ENCODE results near the gene ANGPTL2.

The ANGPTL2 gene

GRCh38 chr9:127095411-127095810 is 27.0 kb downstream of the ANGPTL2 start:
- WGBS (ENCODE audit: insufficient coverage, insufficient read length): no CpG with 5 or more reads among the region's 5 CpGs
- no peak overlapping the region for H3K4me3 ChIP-seq (ENCODE audit: low read length)
- no peaks in the 10 kb centered on the region for H3K36me3 ChIP-seq (ENCODE audit: control insufficient read depth, insufficient read depth, low read length)
- no peaks in the 10 kb centered on the region for H3K27me3 ChIP-seq (ENCODE audit: control insufficient read depth, insufficient read depth, low read length)
- H3K9me3 ChIP-seq (ENCODE audit: control insufficient read depth, insufficient read depth, low read length): no peaks in the 10 kb centered on the region
- DNase-seq (ENCODE audit: low read depth, low spot score): no peak
- no peaks in the 10 kb centered on the region for H3K4me1 ChIP-seq (ENCODE audit: control insufficient read depth, insufficient read depth, low read length)
- no peak overlapping the region for H3K27ac ChIP-seq (ENCODE audit: low read length)

GRCh38 chr9:127093319-127094020 is 29.0 kb downstream of the ANGPTL2 start:
- Histone ChIP-seq H3K4me3 (ENCODE audit: low read length) (no peak overlapping the region), H3K27ac (ENCODE audit: low read length) (no peak overlapping the region), H3K27me3 (ENCODE audit: control insufficient read depth, insufficient read depth, low read length) (no peaks in the 10 kb centered on the region), H3K36me3 (ENCODE audit: control insufficient read depth, insufficient read depth, low read length) (no peaks in the 10 kb centered on the region), H3K9me3 (ENCODE audit: control insufficient read depth, insufficient read depth, low read length) (no peaks in the 10 kb centered on the region), H3K4me1 (ENCODE audit: control insufficient read depth, insufficient read depth, low read length) (no peaks in the 10 kb centered on the region)
- no peak for DNase-seq (ENCODE audit: low read depth, low spot score)
- WGBS (ENCODE audit: insufficient coverage, insufficient read length): no CpG with 5 or more reads among the region's 17 CpGs

- Histone ChIP-seq H3K36me3 (ENCODE audit: control insufficient read depth, insufficient read depth, low read length) (no peaks in the 10 kb centered on the region), H3K4me1 (ENCODE audit: control insufficient read depth, insufficient read depth, low read length) (no peaks in the 10 kb centered on the region), H3K9me3 (ENCODE audit: control insufficient read depth, insufficient read depth, low read length) (no peaks in the 10 kb centered on the region), H3K27me3 (ENCODE audit: control insufficient read depth, insufficient read depth, low read length) (no peaks in the 10 kb centered on the region), H3K4me3 (ENCODE audit: low read length) (no peak overlapping the region), H3K27ac (ENCODE audit: low read length) (no peak overlapping the region)
- WGBS (ENCODE audit: insufficient coverage, insufficient read length): no CpG with 5 or more reads among the region's 11 CpGs
- no peak for DNase-seq (ENCODE audit: low read depth, low spot score)
These were observed 30.3 kb downstream of the ANGPTL2 start for GRCh38 chr9:127092041-127092608.

GRCh38 chr9:127091526-127091925 is 30.9 kb downstream of the ANGPTL2 start:
- H3K9me3 ChIP-seq (ENCODE audit: control insufficient read depth, insufficient read depth, low read length): no peaks in the 10 kb centered on the region
- no peak for DNase-seq (ENCODE audit: low read depth, low spot score)
- H3K4me1 ChIP-seq (ENCODE audit: control insufficient read depth, insufficient read depth, low read length): no peaks in the 10 kb centered on the region
- H3K36me3 ChIP-seq (ENCODE audit: control insufficient read depth, insufficient read depth, low read length): no peaks in the 10 kb centered on the region
- WGBS (ENCODE audit: insufficient coverage, insufficient read length): no CpG with 5 or more reads among the region's 13 CpGs
- H3K27ac ChIP-seq (ENCODE audit: low read length): no peak overlapping the region
- H3K4me3 ChIP-seq (ENCODE audit: low read length): no peak overlapping the region
- H3K27me3 ChIP-seq (ENCODE audit: control insufficient read depth, insufficient read depth, low read length): no peaks in the 10 kb centered on the region

- no CpG with 5 or more reads among the region's 6 CpGs for WGBS (ENCODE audit: insufficient coverage, insufficient read length)
- no peaks in the 10 kb centered on the region for H3K4me1 ChIP-seq (ENCODE audit: control insufficient read depth, insufficient read depth, low read length)
- no peaks in the 10 kb centered on the region for H3K27me3 ChIP-seq (ENCODE audit: control insufficient read depth, insufficient read depth, low read length)
- no peak for DNase-seq (ENCODE audit: low read depth, low spot score)
- H3K9me3 ChIP-seq (ENCODE audit: control insufficient read depth, insufficient read depth, low read length): no peaks in the 10 kb centered on the region
- H3K36me3 ChIP-seq (ENCODE audit: control insufficient read depth, insufficient read depth, low read length): no peaks in the 10 kb centered on the region
- no peak overlapping the region for H3K4me3 ChIP-seq (ENCODE audit: low read length)
- H3K27ac ChIP-seq (ENCODE audit: low read length): no peak overlapping the region
These were observed 32.0 kb downstream of the ANGPTL2 start for GRCh38 chr9:127090341-127090985.

GRCh38 chr9:127089631-127090081 is 32.8 kb downstream of the ANGPTL2 start:
- DNase-seq (ENCODE audit: low read depth, low spot score): no peak
- Histone ChIP-seq H3K36me3 (ENCODE audit: control insufficient read depth, insufficient read depth, low read length) (no peaks in the 10 kb centered on the region), H3K4me1 (ENCODE audit: control insufficient read depth, insufficient read depth, low read length) (no peaks in the 10 kb centered on the region), H3K9me3 (ENCODE audit: control insufficient read depth, insufficient read depth, low read length) (no peaks in the 10 kb centered on the region), H3K27ac (ENCODE audit: low read length) (no peak overlapping the region), H3K4me3 (ENCODE audit: low read length) (no peak overlapping the region), H3K27me3 (ENCODE audit: control insufficient read depth, insufficient read depth, low read length) (no peaks in the 10 kb centered on the region)
- WGBS (ENCODE audit: insufficient coverage, insufficient read length): no CpG with 5 or more reads among the region's 6 CpGs

- no CpG with 5 or more reads among the region's 27 CpGs for WGBS (ENCODE audit: insufficient coverage, insufficient read length)
These were observed 33.5 kb downstream of the ANGPTL2 start for GRCh38 chr9:127088724-127089615.

DNA sequence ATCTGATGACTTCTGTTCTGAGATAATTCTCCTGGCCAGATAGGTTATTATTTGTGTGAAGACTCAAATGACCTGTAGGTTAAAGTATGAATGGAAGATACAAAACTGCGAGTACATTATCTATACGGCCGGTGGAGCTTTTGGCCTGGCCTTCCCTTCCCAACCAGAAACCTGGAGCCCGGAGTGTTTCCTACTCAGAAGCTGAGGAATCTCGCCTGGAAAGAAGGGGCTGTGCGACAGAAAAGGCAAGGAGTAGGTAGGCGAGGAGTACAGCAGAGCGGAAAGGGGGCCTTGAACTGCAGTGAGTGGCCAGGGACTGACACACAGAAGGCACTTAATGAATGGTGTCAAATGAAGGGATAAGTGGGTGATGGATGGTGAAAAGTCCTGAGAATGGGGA is 34.6 kb downstream of the ANGPTL2 start:
- no peaks in the 10 kb centered on the region for H3K4me1 ChIP-seq (ENCODE audit: control insufficient read depth, insufficient read depth, low read length)
- no peak for DNase-seq (ENCODE audit: low read depth, low spot score)
- no CpG with 5 or more reads among the region's 8 CpGs for WGBS (ENCODE audit: insufficient coverage, insufficient read length)
- H3K4me3 ChIP-seq (ENCODE audit: low read length): no peak overlapping the region
- H3K27ac ChIP-seq (ENCODE audit: low read length): no peak overlapping the region
- H3K9me3 ChIP-seq (ENCODE audit: control insufficient read depth, insufficient read depth, low read length): no peaks in the 10 kb centered on the region
- no peaks in the 10 kb centered on the region for H3K27me3 ChIP-seq (ENCODE audit: control insufficient read depth, insufficient read depth, low read length)
- no peaks in the 10 kb centered on the region for H3K36me3 ChIP-seq (ENCODE audit: control insufficient read depth, insufficient read depth, low read length)

More at GRCh38 chr9:127088724-127089615, 33.5 kb downstream of the ANGPTL2 start:
- Histone ChIP-seq H3K27me3 (ENCODE audit: control insufficient read depth, insufficient read depth, low read length) (no peaks in the 10 kb centered on the region), H3K9me3 (ENCODE audit: control insufficient read depth, insufficient read depth, low read length) (no peaks in the 10 kb centered on the region), H3K4me1 (ENCODE audit: control insufficient read depth, insufficient read depth, low read length) (no peaks in the 10 kb centered on the region), H3K27ac (ENCODE audit: low read length) (no peak overlapping the region), H3K4me3 (ENCODE audit: low read length) (no peak overlapping the region), H3K36me3 (ENCODE audit: control insufficient read depth, insufficient read depth, low read length) (no peaks in the 10 kb centered on the region)
- DNase-seq (ENCODE audit: low read depth, low spot score): no peak

GRCh38 chr9:127087411-127087810 is 35.0 kb downstream of the ANGPTL2 start:
- Histone ChIP-seq H3K27me3 (ENCODE audit: control insufficient read depth, insufficient read depth, low read length) (no peaks in the 10 kb centered on the region), H3K4me1 (ENCODE audit: control insufficient read depth, insufficient read depth, low read length) (no peaks in the 10 kb centered on the region), H3K4me3 (ENCODE audit: low read length) (no peak overlapping the region), H3K27ac (ENCODE audit: low read length) (no peak overlapping the region), H3K9me3 (ENCODE audit: control insufficient read depth, insufficient read depth, low read length) (no peaks in the 10 kb centered on the region), H3K36me3 (ENCODE audit: control insufficient read depth, insufficient read depth, low read length) (no peaks in the 10 kb centered on the region)
- no CpG with 5 or more reads among the region's 6 CpGs for WGBS (ENCODE audit: insufficient coverage, insufficient read length)
- DNase-seq (ENCODE audit: low read depth, low spot score): no peak

GRCh38 chr9:127086771-127087170 is 35.7 kb downstream of the ANGPTL2 start:
- H3K27me3 ChIP-seq (ENCODE audit: control insufficient read depth, insufficient read depth, low read length): no peaks in the 10 kb centered on the region
- WGBS (ENCODE audit: insufficient coverage, insufficient read length): no CpG with 5 or more reads among the region's 4 CpGs
- no peaks in the 10 kb centered on the region for H3K4me1 ChIP-seq (ENCODE audit: control insufficient read depth, insufficient read depth, low read length)
- H3K4me3 ChIP-seq (ENCODE audit: low read length): no peak overlapping the region
- no peak for DNase-seq (ENCODE audit: low read depth, low spot score)
- no peak overlapping the region for H3K27ac ChIP-seq (ENCODE audit: low read length)
- H3K36me3 ChIP-seq (ENCODE audit: control insufficient read depth, insufficient read depth, low read length): no peaks in the 10 kb centered on the region
- no peaks in the 10 kb centered on the region for H3K9me3 ChIP-seq (ENCODE audit: control insufficient read depth, insufficient read depth, low read length)
